Sigmoid colon (tissue), 4 donors: ENCODE results near the gene LYSMD1.

Experiments
- CTCF ChIP-seq, 4 experiments: fragments of 450-650 bp in 3 of 4; fragments of 200-600 bp in 1 of 4; IDR thresholded peaks; one replicate each; pipeline ENCODE4 v1.5.1; 2016 to 2019; ENCODE audit warnings: antibody characterized with exemption in 4 of 4, mild to moderate bottlenecking in 3 of 4, moderate library complexity in 2 of 4
- EP300 ChIP-seq, 4 donors: sonication (generic); formaldehyde crosslinking; IDR thresholded peaks; one replicate each; pipeline ENCODE4 v1.6.1; 2017; ENCODE audit warnings: antibody characterized with exemption in 4 of 4
- POLR2A ChIP-seq, 2 donors: fragments of 450-650 bp; IDR thresholded peaks; one replicate each; pipeline ENCODE4 v1.6.1; 2016; ENCODE audit warnings: antibody characterized with exemption in 2 of 2, mild to moderate bottlenecking in 2 of 2, moderate library complexity in 2 of 2
- POLR2AphosphoS5 ChIP-seq, 4 donors: sonication (generic); formaldehyde crosslinking; IDR thresholded peaks; one replicate each; pipeline ENCODE4 v1.6.1; 2017; ENCODE audit warnings: antibody characterized with exemption in 4 of 4

- TF ChIP-seq CTCF (IDR thresholded peaks at IDR 0.05): no peak
- TF ChIP-seq POLR2A (IDR thresholded peaks at IDR 0.05): no peak
- no peak for TF ChIP-seq EP300 (IDR thresholded peaks at IDR 0.05)
- no peak for TF ChIP-seq POLR2AphosphoS5 (IDR thresholded peaks at IDR 0.05)
Observed at GRCh38 chr1:151143057-151143435, 22.7 kb downstream of the LYSMD1 start.
